HEK293T (cell line): ENCODE data around the gene DDI2.

Experiments
- ELF4 ChIP-seq: fragments of 450-650 bp; IDR thresholded peaks from 2 replicates; pipeline ENCODE4 v1.6.1; 2017; ENCODE audit warnings: antibody characterized with exemption
- FOXA1 ChIP-seq: fragments of 450-650 bp; IDR thresholded peaks from 2 replicates; pipeline ENCODE4 v1.6.1; 2016; ENCODE audit warnings: mild to moderate bottlenecking
- FOXK2 ChIP-seq: fragments of 450-650 bp; IDR thresholded peaks from 2 replicates; pipeline ENCODE4 v1.6.1; 2016; ENCODE audit warnings: mild to moderate bottlenecking
- LEF1 ChIP-seq: fragments of 450-650 bp; IDR thresholded peaks from 2 replicates; pipeline ENCODE4 v1.6.1; 2017; ENCODE audit warnings: mild to moderate bottlenecking, borderline replicate concordance
- NFRKB ChIP-seq: fragments of 450-650 bp; IDR thresholded peaks from 2 replicates; pipeline ENCODE4 v1.6.1; 2016; ENCODE audit warnings: mild to moderate bottlenecking, moderate library complexity
- SUZ12 ChIP-seq: fragments of 450-650 bp; IDR thresholded peaks from 2 replicates; pipeline ENCODE4 v1.6.1; 2016; ENCODE audit warnings: mild to moderate bottlenecking
- TARDBP ChIP-seq: fragments of 450-650 bp; IDR thresholded peaks from 2 replicates; pipeline ENCODE4 v1.6.1; 2016
- ZNF384 ChIP-seq: fragments of 450-650 bp; IDR thresholded peaks from 2 replicates; pipeline ENCODE4 v1.6.1; 2016
- TF ChIP-seq, protein P1 (sequence below): fragments of 450-650 bp; IDR thresholded peaks from 2 replicates; pipeline ENCODE4 v1.6.1; 2016

DNA sequence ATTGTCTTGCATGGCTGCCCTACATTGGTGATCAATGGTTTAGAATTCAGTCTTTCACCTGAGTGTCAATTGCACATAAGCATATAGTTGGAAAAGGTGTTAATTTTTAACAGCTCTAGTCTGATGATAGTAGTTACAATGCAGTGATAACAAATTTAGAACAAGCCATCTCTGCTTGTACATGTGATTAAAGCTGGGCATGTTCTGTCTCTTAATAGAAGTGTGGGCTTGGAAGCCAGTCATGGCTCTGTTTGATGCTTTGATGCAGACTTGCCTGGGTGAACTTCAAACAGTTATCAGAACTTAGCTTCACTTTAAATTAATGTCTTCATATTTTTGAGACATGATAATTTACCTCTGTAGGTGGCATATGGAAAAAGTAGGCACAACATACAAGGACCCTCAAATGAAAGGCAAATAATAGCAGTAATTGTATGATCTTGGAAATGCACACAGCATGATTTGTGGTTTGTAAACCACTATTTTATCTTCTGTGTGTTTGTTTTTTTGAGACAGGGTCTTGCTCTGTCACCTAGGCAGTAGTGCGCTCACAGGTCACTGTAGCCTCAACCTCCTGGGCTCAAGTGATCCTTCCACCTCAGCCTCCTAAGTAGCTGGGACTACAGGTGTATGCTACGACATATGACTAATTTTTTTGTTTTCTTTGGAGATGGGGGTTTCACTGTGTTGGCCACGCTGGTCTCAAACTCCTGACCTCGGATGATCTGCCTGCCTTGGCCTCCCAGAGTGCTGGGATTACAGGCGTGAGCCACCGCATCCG is 3.8 kb downstream of the DDI2 start:
- TF ChIP-seq TARDBP (no peak), ZNF384 (no peak), FOXK2 (no peak), SUZ12 (no peak), LEF1 (no peak), FOXA1 (no peak), ELF4 (no peak), NFRKB (no peak)
- TF ChIP-seq, protein P1, sequence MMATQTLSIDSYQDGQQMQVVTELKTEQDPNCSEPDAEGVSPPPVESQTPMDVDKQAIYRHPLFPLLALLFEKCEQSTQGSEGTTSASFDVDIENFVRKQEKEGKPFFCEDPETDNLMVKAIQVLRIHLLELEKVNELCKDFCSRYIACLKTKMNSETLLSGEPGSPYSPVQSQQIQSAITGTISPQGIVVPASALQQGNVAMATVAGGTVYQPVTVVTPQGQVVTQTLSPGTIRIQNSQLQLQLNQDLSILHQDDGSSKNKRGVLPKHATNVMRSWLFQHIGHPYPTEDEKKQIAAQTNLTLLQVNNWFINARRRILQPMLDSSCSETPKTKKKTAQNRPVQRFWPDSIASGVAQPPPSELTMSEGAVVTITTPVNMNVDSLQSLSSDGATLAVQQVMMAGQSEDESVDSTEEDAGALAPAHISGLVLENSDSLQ = no peak
